Activated naive CD8-positive, alpha-beta T cell treated with anti-CD3 and anti-CD28 coated beads, Interleukin-2, amount 10 ng/mL, durations not matched to agents 7 days and 5 days (primary cell): ENCODE results near the gene SEMA3C. TPM values are rescaled to one million over a fixed set of nuclear protein-coding genes. Genes with fewer than 3 reads are reported as not detected.

Source experiments
- ATAC-seq: fragments of 150-1000 bp; cut with Tn5 transposase; one replicate; pipeline ENCODE4 v1.10.0; 2021; ENCODE audit warnings: low read depth, moderate library complexity
- POLR2A ChIA-PET: fragments of 350-600 bp; sonication (Branson Sonifier 250); formaldehyde crosslinking; loops from one replicate; lab custom pipeline; 2021; ENCODE audit warnings: antibody characterized with exemption; lab: Charles Lee
- DNase-seq: peaks from one replicate; pipeline ENCODE4 v3.0.0; 2021
- H3K27ac Mint-ChIP-seq: one replicate; pipeline ENCODE4 v1.8.0; 2022; ENCODE audit warnings: mild to moderate bottlenecking, mixed read lengths
- H3K27me3 Mint-ChIP-seq: one replicate; pipeline ENCODE4 v1.8.0; 2022; ENCODE audit warnings: mild to moderate bottlenecking, moderate library complexity, mixed read lengths
- H3K36me3 Mint-ChIP-seq: one replicate; pipeline ENCODE4 v1.8.0; 2021; ENCODE audit warnings: mild to moderate bottlenecking, mixed read lengths
- H3K4me1 Mint-ChIP-seq: one replicate; pipeline ENCODE4 v1.8.0; 2021; ENCODE audit warnings: mixed read lengths
- H3K4me3 Mint-ChIP-seq: one replicate; pipeline ENCODE4 v1.8.0; 2022; ENCODE audit warnings: mild to moderate bottlenecking, moderate library complexity, mixed read lengths
- H3K9me3 Mint-ChIP-seq: one replicate; pipeline ENCODE4 v1.8.0; 2021; ENCODE audit warnings: mixed read lengths
- total RNA-seq, 2 experiments: library from RNA; stranded (reverse); gene quantifications; one replicate each; pipeline ENCODE4 v1.2.3, GENCODE V29; 2021

Gene SEMA3C
- total RNA-seq, 2 experiments from 2014 or later: 0.11 to 0.30 TPM

- no peak overlapping the region for H3K4me3 Mint-ChIP-seq
- no peak for ATAC-seq
Observed at GRCh38 chr7:80725181-80725611, 193.7 kb downstream of the SEMA3C start.

GRCh38 chr7:80724249-80724871, 194.5 kb downstream of the SEMA3C start:
- H3K4me3 Mint-ChIP-seq: no peak overlapping the region
- no peaks in the 10 kb centered on the region for H3K4me1 Mint-ChIP-seq
- H3K27me3 Mint-ChIP-seq: peaks cover 2% of the 10 kb centered on the region
- DNase-seq (no peak), ATAC-seq (no peak)
- POLR2A ChIA-PET: no interaction called here
- no peaks in the 10 kb centered on the region for H3K9me3 Mint-ChIP-seq
- H3K27ac Mint-ChIP-seq: no peak overlapping the region
- H3K36me3 Mint-ChIP-seq: no peaks in the 10 kb centered on the region

More at GRCh38 chr7:80725181-80725611, 193.7 kb downstream of the SEMA3C start:
- H3K36me3 Mint-ChIP-seq: no peaks in the 10 kb centered on the region
- H3K4me1 Mint-ChIP-seq: no peaks in the 10 kb centered on the region
- no peak for DNase-seq
- no peaks in the 10 kb centered on the region for H3K9me3 Mint-ChIP-seq
- H3K27ac Mint-ChIP-seq: no peak overlapping the region
- POLR2A ChIA-PET: no interaction called here
- H3K27me3 Mint-ChIP-seq: peaks cover 2% of the 10 kb centered on the region

- POLR2A ChIA-PET: no interaction called here
- ATAC-seq (no peak), DNase-seq (no peak)
- Mint-ChIP-seq H3K36me3 (no peaks in the 10 kb centered on the region), H3K4me1 (no peaks in the 10 kb centered on the region), H3K27me3 (peaks cover 2% of the 10 kb centered on the region), H3K4me3 (no peak overlapping the region), H3K27ac (no peak overlapping the region), H3K9me3 (no peaks in the 10 kb centered on the region)
Observed at GRCh38 chr7:80722616-80723195, 196.1 kb downstream of the SEMA3C start.

DNA sequence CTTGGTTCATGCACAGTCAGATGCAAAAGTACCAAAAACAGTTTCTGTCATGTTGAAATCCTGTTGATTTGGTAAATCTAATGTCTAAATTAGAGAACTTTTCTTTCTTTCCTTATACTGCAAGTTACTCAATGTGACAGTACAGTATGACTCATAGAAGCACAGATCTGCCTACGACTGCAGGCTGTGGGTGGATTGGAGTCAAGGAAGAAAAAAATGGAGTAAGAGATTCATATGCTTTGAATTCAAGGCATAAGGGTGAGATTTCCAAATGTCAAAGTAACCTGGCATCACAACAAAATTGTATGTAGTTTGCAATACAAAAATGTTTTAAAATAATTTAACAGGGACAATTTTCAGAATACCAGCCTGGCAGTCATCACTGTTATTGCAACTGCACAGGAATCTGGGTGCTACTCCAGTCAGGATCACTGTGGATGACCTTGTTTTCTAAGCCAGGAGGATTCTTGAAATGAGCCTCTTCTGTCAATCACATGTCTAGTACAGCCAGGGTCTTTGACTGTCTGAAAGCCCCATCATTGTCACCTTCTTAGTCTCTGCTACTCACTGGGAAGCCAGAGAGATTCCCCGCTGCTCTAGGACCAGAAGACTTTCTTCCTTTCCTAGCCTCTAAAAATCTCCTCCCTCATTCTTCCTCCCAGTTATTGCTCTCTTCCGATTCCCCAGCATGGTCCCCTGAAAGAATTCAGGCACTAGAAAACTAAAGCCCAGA, 196.8 kb downstream of the SEMA3C start:
- POLR2A ChIA-PET: no interaction called here
- no peaks in the 10 kb centered on the region for H3K36me3 Mint-ChIP-seq
- H3K9me3 Mint-ChIP-seq: no peaks in the 10 kb centered on the region
- DNase-seq (no peak), ATAC-seq (no peak)
- no peak overlapping the region for H3K4me3 Mint-ChIP-seq
- peaks cover 2% of the 10 kb centered on the region for H3K27me3 Mint-ChIP-seq
- H3K27ac Mint-ChIP-seq: no peak overlapping the region
- no peaks in the 10 kb centered on the region for H3K4me1 Mint-ChIP-seq

GRCh38 chr7:80720146-80720545, 198.7 kb downstream of the SEMA3C start:
- Mint-ChIP-seq H3K36me3 (no peaks in the 10 kb centered on the region), H3K27me3 (no peaks in the 10 kb centered on the region), H3K4me1 (no peaks in the 10 kb centered on the region), H3K27ac (no peak overlapping the region), H3K4me3 (no peak overlapping the region), H3K9me3 (no peaks in the 10 kb centered on the region)
- no peak for ATAC-seq
- POLR2A ChIA-PET: no interaction called here
- no peak for DNase-seq

DNA sequence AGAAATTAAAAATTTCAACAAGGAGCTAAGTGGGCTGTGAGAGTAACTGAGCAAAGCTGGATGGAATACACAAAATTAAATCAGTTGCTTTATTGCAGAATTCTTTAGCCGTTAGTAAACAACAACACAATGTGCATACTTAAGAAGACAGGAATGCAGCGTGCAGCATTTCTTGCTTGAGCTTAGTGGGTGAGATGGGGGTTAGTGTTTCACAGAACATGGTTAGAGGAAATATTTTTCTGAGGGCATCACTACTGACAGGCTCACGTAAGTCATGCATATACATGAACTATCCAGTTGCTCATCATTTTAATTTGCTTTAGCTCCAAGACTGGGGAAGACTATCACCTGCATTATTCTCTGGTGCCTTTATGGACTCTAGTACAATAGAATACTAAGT, 199.6 kb downstream of the SEMA3C start:
- Mint-ChIP-seq H3K27me3 (no peaks in the 10 kb centered on the region), H3K9me3 (no peaks in the 10 kb centered on the region), H3K4me3 (no peak overlapping the region), H3K4me1 (no peaks in the 10 kb centered on the region), H3K27ac (no peak overlapping the region), H3K36me3 (no peaks in the 10 kb centered on the region)
- POLR2A ChIA-PET: no interaction called here
- DNase-seq: no peak
- no peak for ATAC-seq

DNA sequence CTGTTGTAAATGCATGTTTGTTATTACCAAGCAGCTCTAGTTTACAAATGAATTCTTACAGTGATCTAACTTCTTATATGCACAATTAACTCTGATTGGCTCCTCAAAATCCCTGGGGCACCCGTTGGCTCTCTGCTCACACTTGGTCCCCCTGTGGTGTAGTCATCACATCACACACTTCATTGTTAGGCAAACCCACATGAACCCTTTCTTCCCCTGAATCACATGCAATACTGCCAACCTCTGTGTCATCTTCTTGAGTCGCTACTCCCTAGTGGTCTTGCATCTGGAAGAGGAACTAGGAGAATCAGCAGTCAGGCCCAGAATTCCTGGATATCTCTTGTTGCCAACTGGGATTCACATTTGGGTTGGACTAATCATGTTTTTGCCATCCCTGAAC, 207.3 kb downstream of the SEMA3C start:
- no peaks in the 10 kb centered on the region for H3K9me3 Mint-ChIP-seq
- H3K36me3 Mint-ChIP-seq: no peaks in the 10 kb centered on the region
- H3K4me1 Mint-ChIP-seq: no peaks in the 10 kb centered on the region
- POLR2A ChIA-PET: no interaction called here
- no peak for ATAC-seq
- H3K27ac Mint-ChIP-seq: no peak overlapping the region
- H3K27me3 Mint-ChIP-seq: no peaks in the 10 kb centered on the region
- no peak overlapping the region for H3K4me3 Mint-ChIP-seq
- DNase-seq: no peak

GRCh38 chr7:80708123-80708522, 210.7 kb downstream of the SEMA3C start:
- Mint-ChIP-seq H3K4me3 (no peak overlapping the region), H3K36me3 (no peaks in the 10 kb centered on the region), H3K9me3 (no peaks in the 10 kb centered on the region), H3K27ac (no peak overlapping the region), H3K4me1 (no peaks in the 10 kb centered on the region), H3K27me3 (no peaks in the 10 kb centered on the region)
- POLR2A ChIA-PET: no interaction called here
- no peak for ATAC-seq
- DNase-seq: no peak

- H3K27me3 Mint-ChIP-seq: no peaks in the 10 kb centered on the region
- H3K27ac Mint-ChIP-seq: no peak overlapping the region
- no peak overlapping the region for H3K4me3 Mint-ChIP-seq
- H3K36me3 Mint-ChIP-seq: no peaks in the 10 kb centered on the region
- POLR2A ChIA-PET: no interaction called here
- ATAC-seq (no peak), DNase-seq (no peak)
- H3K4me1 Mint-ChIP-seq: no peaks in the 10 kb centered on the region
- no peaks in the 10 kb centered on the region for H3K9me3 Mint-ChIP-seq
Observed at GRCh38 chr7:80707318-80707717, 211.5 kb downstream of the SEMA3C start.

DNA sequence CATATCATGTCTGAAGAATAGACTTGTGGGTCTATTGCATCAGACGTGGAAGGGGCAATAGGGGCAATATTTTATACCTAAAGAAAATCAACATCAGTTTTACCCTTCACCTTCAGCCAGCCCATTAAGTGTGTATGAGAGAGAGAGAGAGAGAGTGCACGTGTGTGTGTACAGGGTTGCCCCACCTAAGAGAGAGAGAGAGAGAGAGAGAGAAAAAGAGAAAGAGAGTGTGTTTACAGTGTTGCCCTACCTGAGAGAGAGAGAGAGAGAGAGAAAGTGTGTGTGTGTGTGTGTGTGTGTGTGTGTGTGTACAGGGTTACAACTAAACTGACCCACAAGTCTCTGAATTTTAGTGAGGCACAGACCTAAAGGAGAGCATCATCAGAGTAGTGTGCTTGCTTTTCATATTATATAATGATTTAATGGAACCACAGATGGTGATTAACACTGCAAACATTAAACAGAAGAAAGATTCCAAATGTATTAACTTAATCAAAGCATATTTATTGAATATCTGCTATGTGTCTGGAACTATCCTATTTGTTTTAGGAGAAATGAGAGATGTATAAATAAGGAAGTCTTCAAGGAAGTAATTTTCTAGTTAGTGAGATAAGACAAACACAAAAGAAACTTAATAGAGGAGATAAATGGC, 213.6 kb downstream of the SEMA3C start:
- H3K27me3 Mint-ChIP-seq: no peaks in the 10 kb centered on the region
- H3K4me3 Mint-ChIP-seq: no peak overlapping the region
- DNase-seq: no peak
- H3K36me3 Mint-ChIP-seq: no peaks in the 10 kb centered on the region
- H3K9me3 Mint-ChIP-seq: no peaks in the 10 kb centered on the region
- H3K4me1 Mint-ChIP-seq: no peaks in the 10 kb centered on the region
- no peak overlapping the region for H3K27ac Mint-ChIP-seq
- ATAC-seq: no peak
- POLR2A ChIA-PET: no interaction called here

DNA sequence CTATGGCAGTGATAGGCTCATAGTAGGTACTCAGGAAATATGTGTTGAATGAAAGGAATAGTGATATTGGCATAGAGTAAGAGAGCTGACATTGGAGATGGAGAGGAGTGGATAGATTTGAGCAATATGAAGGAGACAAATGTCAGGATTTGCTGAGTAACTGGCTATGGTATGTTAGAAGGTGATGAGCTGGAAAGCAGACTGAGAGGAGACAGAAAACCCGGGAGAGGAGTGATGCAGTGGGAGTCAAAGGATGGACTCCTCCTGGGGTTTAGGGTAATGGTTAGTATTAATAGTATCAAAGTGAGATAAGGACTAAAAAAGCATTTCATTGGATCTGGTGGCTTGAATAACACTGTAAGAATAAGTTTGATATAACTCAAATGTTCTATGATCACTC, 215.6 kb downstream of the SEMA3C start:
- Mint-ChIP-seq H3K9me3 (no peaks in the 10 kb centered on the region), H3K27ac (no peak overlapping the region)

GRCh38 chr7:80699721-80700256, 219.1 kb downstream of the SEMA3C start:
- Mint-ChIP-seq H3K27ac (no peak overlapping the region), H3K4me3 (no peak overlapping the region), H3K9me3 (no peaks in the 10 kb centered on the region), H3K36me3 (no peaks in the 10 kb centered on the region), H3K4me1 (no peaks in the 10 kb centered on the region), H3K27me3 (no peaks in the 10 kb centered on the region)
- POLR2A ChIA-PET: no interaction called here
- no peak for ATAC-seq
- DNase-seq: no peak

More for the DNA sequence above, 215.6 kb downstream of the SEMA3C start:
- no peaks in the 10 kb centered on the region for H3K4me1 Mint-ChIP-seq
- ATAC-seq: no peak
- H3K4me3 Mint-ChIP-seq: no peak overlapping the region
- no peak for DNase-seq
- no peaks in the 10 kb centered on the region for H3K36me3 Mint-ChIP-seq
- H3K27me3 Mint-ChIP-seq: no peaks in the 10 kb centered on the region
- POLR2A ChIA-PET: no interaction called here

DNA sequence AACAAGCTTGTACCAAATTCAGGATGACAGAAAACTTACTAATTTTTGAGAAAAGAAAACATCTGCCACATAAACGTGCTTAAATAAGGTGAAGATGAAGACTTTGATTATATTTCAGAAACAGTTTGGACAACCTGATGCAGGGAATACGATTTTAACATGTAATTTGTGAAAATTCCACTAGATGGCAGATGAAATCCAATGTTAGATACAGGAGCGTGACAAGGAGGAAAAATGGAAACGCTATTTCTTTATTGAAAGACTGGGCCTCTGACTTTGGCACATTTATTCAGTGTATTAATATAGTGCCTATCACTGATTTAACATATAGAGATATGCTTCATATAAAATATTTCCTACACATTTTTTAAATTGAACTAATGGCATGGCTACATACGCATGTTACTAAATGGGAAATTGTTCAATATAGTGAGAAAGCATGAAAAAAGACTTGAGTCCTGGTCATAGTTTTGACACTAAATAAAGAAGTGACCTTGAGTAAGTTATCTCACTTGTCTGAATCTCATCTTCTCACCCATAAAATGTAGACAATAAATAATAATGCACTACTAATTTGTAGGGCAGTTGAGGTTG, 219.7 kb downstream of the SEMA3C start:
- POLR2A ChIA-PET: no interaction called here

More for the DNA sequence above, 219.7 kb downstream of the SEMA3C start:
- H3K27me3 Mint-ChIP-seq: no peaks in the 10 kb centered on the region
- H3K4me1 Mint-ChIP-seq: no peaks in the 10 kb centered on the region
- H3K27ac Mint-ChIP-seq: no peak overlapping the region
- no peak for ATAC-seq
- no peaks in the 10 kb centered on the region for H3K9me3 Mint-ChIP-seq
- no peak for DNase-seq
- H3K4me3 Mint-ChIP-seq: no peak overlapping the region
- no peaks in the 10 kb centered on the region for H3K36me3 Mint-ChIP-seq
